H1 (cell line): Measurements from ENCODE around the gene NCAM1. TPM values are rescaled to one million over a fixed set of nuclear protein-coding genes. Genes with fewer than 3 reads are reported as not detected.

Experiments used
- CTCF ChIA-PET: fragments of 300-600 bp; sonication (Branson Sonifier 250); formaldehyde crosslinking; loops from one replicate; lab custom pipeline; 2021; ENCODE audit not compliant: partially characterized antibody; lab: Charles Lee
- POLR2A ChIA-PET: fragments of 300-600 bp; sonication (Branson Sonifier 250); formaldehyde crosslinking; loops from one replicate; lab custom pipeline; 2021; ENCODE audit warnings: inconsistent platforms; ENCODE audit not compliant: partially characterized antibody; lab: Charles Lee
- DNase-seq, 2 experiments: peaks; one replicate each; pipeline versions ENCODE4 v3.0.0 to v3.0.0-alpha.2; 2010 to 2022; ENCODE audit warnings: low spot score in 2 of 2, low read depth in 1 of 2, mixed read lengths in 1 of 2
- FAIRE-seq: peaks from 2 replicates; lab custom pipeline; 2011; peaks lifted over from hg19 to GRCh38; lab: Jason Lieb, UNC
- H2AFZ ChIP-seq: 2 replicates; pipeline ENCODE4 v1.8.1; 2012; ENCODE audit warnings: low read length, inconsistent platforms
- H2AK5ac ChIP-seq: 2 replicates; pipeline ENCODE4 v1.6.1; 2013; ENCODE audit warnings: low read depth, low read length
- H2BK120ac ChIP-seq: replicated peaks from 2 replicates; pipeline ENCODE3; 2013; ENCODE audit warnings: low read depth, low read length, inconsistent platforms
- H2BK12ac ChIP-seq: 2 replicates; pipeline ENCODE4 v1.6.1; 2013; ENCODE audit warnings: low read depth, low read length
- H2BK15ac ChIP-seq: 2 replicates; pipeline ENCODE4 v1.6.1; 2013; ENCODE audit warnings: low read length
- H2BK20ac ChIP-seq: 2 replicates; pipeline ENCODE4 v1.6.1; 2013; ENCODE audit warnings: low read length
- H2BK5ac ChIP-seq: 2 replicates; pipeline ENCODE4 v1.6.1; 2013; ENCODE audit warnings: low read depth, low read length
- H3K14ac ChIP-seq: 2 replicates; pipeline ENCODE4 v1.6.1; 2013; ENCODE audit warnings: inconsistent platforms; ENCODE audit not compliant: insufficient read length
- H3K18ac ChIP-seq: 2 replicates; pipeline ENCODE4 v1.6.1; 2013; ENCODE audit warnings: low read length; ENCODE audit errors: extremely low read depth
- H3K23ac ChIP-seq: 2 replicates; pipeline ENCODE4 v1.6.1; 2013; ENCODE audit warnings: inconsistent platforms; ENCODE audit not compliant: insufficient read length
- H3K23me2 ChIP-seq: 2 replicates; pipeline ENCODE4 v1.6.1; 2013; ENCODE audit warnings: low read depth, low read length
- H3K27ac ChIP-seq: 2 replicates; pipeline ENCODE4 v1.6.1; 2011; ENCODE audit warnings: low read depth, low read length, inconsistent platforms
- H3K27me3 ChIP-seq, 4 experiments: replicated peaks in 1 of 4; 1 replicate in 1 of 4; 2 replicates in 3 of 4; pipeline versions ENCODE4 v1.6.1 to v1.8.1; 2011 to 2013; ENCODE audit warnings: low read length in 3 of 4, mild to moderate bottlenecking in 3 of 4, inconsistent platforms in 2 of 4, mixed read lengths in 2 of 4, moderate library complexity in 1 of 4; ENCODE audit not compliant: control insufficient read depth in 3 of 4, insufficient read depth in 3 of 4; ENCODE audit errors: extremely low read depth in 1 of 4
- H3K36me3 ChIP-seq, 4 experiments: 2 replicates each; pipeline versions ENCODE4 v1.6.1 to v1.8.1; 2011 to 2013; ENCODE audit warnings: mild to moderate bottlenecking in 4 of 4, low read length in 3 of 4, moderate library complexity in 2 of 4, control low read depth in 1 of 4, inconsistent platforms in 1 of 4; ENCODE audit not compliant: insufficient read depth in 4 of 4, control insufficient read depth in 2 of 4
- H3K4ac ChIP-seq: replicated peaks from 2 replicates; pipeline ENCODE3; 2013; ENCODE audit warnings: low read length, low read depth, mixed read lengths, inconsistent platforms; ENCODE audit not compliant: insufficient read length
- H3K4me1 ChIP-seq, 4 experiments: replicated peaks in 1 of 4; 1 replicate in 1 of 4; 2 replicates in 3 of 4; pipeline versions ENCODE4 v1.6.1 to v1.8.1; 2011 to 2013; ENCODE audit warnings: low read length in 3 of 4, inconsistent platforms in 2 of 4, mixed read lengths in 1 of 4; ENCODE audit not compliant: insufficient read depth in 4 of 4, control insufficient read depth in 3 of 4
- H3K4me2 ChIP-seq, 2 experiments: 2 replicates each; pipeline versions ENCODE4 v1.6.1 to v1.8.1; 2011 to 2013; ENCODE audit warnings: low read depth in 2 of 2, low read length in 2 of 2, control low read depth in 1 of 2, inconsistent platforms in 1 of 2, mild to moderate bottlenecking in 1 of 2; ENCODE audit not compliant: insufficient read depth in 1 of 2
- H3K4me3 ChIP-seq, 4 experiments: fragments of 200-600, 300-600 bp in 1 of 4; sonication (generic), shearing (Covaris generic), sonication (Bioruptor Twin) in 1 of 4; 2 replicates each; pipeline versions ENCODE4 v1.5.1 to v1.8.1; 2011 to 2016; ENCODE audit warnings: low read length in 4 of 4, low read depth in 3 of 4, control low read depth in 2 of 4, inconsistent platforms in 2 of 4, mild to moderate bottlenecking in 2 of 4, mixed read lengths in 1 of 4, moderate library complexity in 1 of 4; ENCODE audit not compliant: insufficient read depth in 2 of 4; ENCODE audit errors: extremely low read depth in 1 of 4
- H3K56ac ChIP-seq: replicated peaks from 2 replicates; pipeline ENCODE3; 2013; ENCODE audit warnings: low read depth, mild to moderate bottlenecking, mixed read lengths, low read length, inconsistent platforms; ENCODE audit not compliant: insufficient read length
- H3K79me1 ChIP-seq: 2 replicates; pipeline ENCODE4 v1.6.1; 2013; ENCODE audit warnings: low read depth, low read length, control low read depth
- H3K79me2 ChIP-seq, 2 experiments: 2 replicates each; pipeline versions ENCODE4 v1.6.1 to v1.8.1; 2012 to 2013; ENCODE audit warnings: low read length in 2 of 2, mild to moderate bottlenecking in 2 of 2, inconsistent platforms in 1 of 2; ENCODE audit not compliant: insufficient read depth in 2 of 2, control insufficient read depth in 1 of 2
- H3K9ac ChIP-seq, 4 experiments: replicated peaks in 1 of 4; 1 replicate in 1 of 4; 2 replicates in 3 of 4; pipeline versions ENCODE4 v1.6.1 to v1.8.1; 2011 to 2013; ENCODE audit warnings: low read depth in 3 of 4, low read length in 3 of 4, control low read depth in 2 of 4, mild to moderate bottlenecking in 2 of 4, moderate library complexity in 2 of 4, inconsistent platforms in 1 of 4; ENCODE audit errors: extremely low read depth in 1 of 4
- H3K9me3 ChIP-seq, 2 experiments: 2 replicates each; pipeline versions ENCODE4 v1.6.1 to v1.8.1; 2012 to 2013; ENCODE audit warnings: mild to moderate bottlenecking in 2 of 2, moderate library complexity in 2 of 2, control low read depth in 1 of 2, inconsistent platforms in 1 of 2, low read depth in 1 of 2, low read length in 1 of 2, mixed read lengths in 1 of 2; ENCODE audit not compliant: insufficient read depth in 2 of 2
- H4K20me1 ChIP-seq, 2 experiments: replicated peaks in 1 of 2; 2 replicates each; pipeline versions ENCODE3 to v1.8.1; 2011 to 2013; ENCODE audit warnings: inconsistent platforms in 2 of 2, low read length in 2 of 2, mild to moderate bottlenecking in 1 of 2; ENCODE audit not compliant: insufficient read depth in 2 of 2, control insufficient read depth in 1 of 2
- H4K5ac ChIP-seq: 2 replicates; pipeline ENCODE4 v1.6.1; 2013; ENCODE audit warnings: low read length, low read depth, mixed read lengths, inconsistent platforms; ENCODE audit not compliant: insufficient read length
- H4K8ac ChIP-seq: 2 replicates; pipeline ENCODE4 v1.8.0; 2013; ENCODE audit warnings: mild to moderate bottlenecking, moderate library complexity, low read length, inconsistent platforms; ENCODE audit not compliant: insufficient read depth; ENCODE audit errors: extremely low read depth
- H4K91ac ChIP-seq: replicated peaks from 2 replicates; pipeline ENCODE3; 2013; ENCODE audit warnings: low read length, mixed read lengths, inconsistent platforms; ENCODE audit not compliant: insufficient read length
- KDM4A ChIP-seq: IDR thresholded peaks from one replicate; pipeline ENCODE4 v1.7.1; 2012; ENCODE audit warnings: low read depth, mild to moderate bottlenecking, moderate library complexity, low read length, inconsistent platforms; ENCODE audit not compliant: severe bottlenecking
- MAFK ChIP-seq: IDR thresholded peaks from 2 replicates; pipeline ENCODE4 v1.6.1; 2012; ENCODE audit warnings: low read depth, mild to moderate bottlenecking, improper control_type of control experiment, low read length
- NANOG ChIP-seq: IDR thresholded peaks from 2 replicates; pipeline ENCODE4 v1.6.1; 2011; ENCODE audit warnings: low read length, low read depth, mild to moderate bottlenecking, inconsistent platforms; ENCODE audit not compliant: insufficient read depth, poor library complexity, severe bottlenecking
- NRF1 ChIP-seq: IDR thresholded peaks from 2 replicates; pipeline ENCODE4 v1.6.1; 2011; ENCODE audit warnings: mild to moderate bottlenecking, low read depth, low read length, improper control_type of control experiment
- RNF2 ChIP-seq: fragments of 200-900, 300-1000 bp; sonication (generic); IDR thresholded peaks from 2 replicates; pipeline ENCODE4 v1.7.1; 2016; ENCODE audit warnings: borderline replicate concordance, low read depth, mild to moderate bottlenecking, antibody characterized with exemption, low read length; ENCODE audit not compliant: poor library complexity, severe bottlenecking; ENCODE audit errors: missing control alignments
- TCF12 ChIP-seq: IDR thresholded peaks from 2 replicates; pipeline ENCODE4 v1.6.1; 2011; ENCODE audit warnings: low read depth, mild to moderate bottlenecking, low read length
- WGBS, 2 experiments: shearing (Covaris generic) in 1 of 2; methylation state at CpG; one replicate each; pipeline versions ENCODE4 v1.1.6 to v1.1.7; 2013 to 2015; ENCODE audit warnings: low lambda C conversion rate in 2 of 2, mixed read lengths in 2 of 2, inconsistent platforms in 1 of 2, low coverage in 1 of 2, missing lambda C conversion rate in 1 of 2; ENCODE audit not compliant: insufficient replicate concordance in 2 of 2, insufficient coverage in 1 of 2, insufficient read length in 1 of 2; ENCODE audit errors: extremely low coverage in 1 of 2, missing lambda C conversion rate in 1 of 2; 5-methylcytosine and 5-hydroxymethylcytosine counted together
- polyA plus RNA-seq, 7 experiments: library from polyadenylated mRNA; depleted of rRNA in 3 of 7; stranded (reverse) in 5 of 7; unstranded in 2 of 7; fragments of >200 nt in 5 of 7; fragments of 200-250 nt in 2 of 7; gene quantifications; 1 replicate in 5 of 7; 2 replicates in 1 of 7; 4 replicates in 1 of 7; pipeline versions ENCODE4 v1.2.1 to v1.2.3, GENCODE V29; 2011 to 2013; ENCODE audit warnings: missing spikeins in 2 of 7, mixed read lengths in 2 of 7
- total RNA-seq: library from RNA; stranded (reverse); fragmentation: NEBNext Ultra II Directional; extraction: Animal tissue kit (Norgen Biotek cat#: 25700); gene quantifications from 2 replicates; pipeline ENCODE4 v1.2.1, GENCODE V29; 2021
- TF ChIP-seq, protein P1 (sequence below): IDR thresholded peaks from 2 replicates; pipeline ENCODE4 v1.6.1; 2012; ENCODE audit warnings: inconsistent platforms
- TF ChIP-seq, protein P2 (sequence below): IDR thresholded peaks from 2 replicates; pipeline ENCODE4 v1.6.1; 2011; ENCODE audit warnings: low read length, improper control_type of control experiment

Gene NCAM1
- total and polyA plus RNA-seq, 2 of the 8 experiments (the other 6 are each of a cell fraction or from before 2014, with no cell fraction given): 3.1 to 4.3 TPM

DNA sequence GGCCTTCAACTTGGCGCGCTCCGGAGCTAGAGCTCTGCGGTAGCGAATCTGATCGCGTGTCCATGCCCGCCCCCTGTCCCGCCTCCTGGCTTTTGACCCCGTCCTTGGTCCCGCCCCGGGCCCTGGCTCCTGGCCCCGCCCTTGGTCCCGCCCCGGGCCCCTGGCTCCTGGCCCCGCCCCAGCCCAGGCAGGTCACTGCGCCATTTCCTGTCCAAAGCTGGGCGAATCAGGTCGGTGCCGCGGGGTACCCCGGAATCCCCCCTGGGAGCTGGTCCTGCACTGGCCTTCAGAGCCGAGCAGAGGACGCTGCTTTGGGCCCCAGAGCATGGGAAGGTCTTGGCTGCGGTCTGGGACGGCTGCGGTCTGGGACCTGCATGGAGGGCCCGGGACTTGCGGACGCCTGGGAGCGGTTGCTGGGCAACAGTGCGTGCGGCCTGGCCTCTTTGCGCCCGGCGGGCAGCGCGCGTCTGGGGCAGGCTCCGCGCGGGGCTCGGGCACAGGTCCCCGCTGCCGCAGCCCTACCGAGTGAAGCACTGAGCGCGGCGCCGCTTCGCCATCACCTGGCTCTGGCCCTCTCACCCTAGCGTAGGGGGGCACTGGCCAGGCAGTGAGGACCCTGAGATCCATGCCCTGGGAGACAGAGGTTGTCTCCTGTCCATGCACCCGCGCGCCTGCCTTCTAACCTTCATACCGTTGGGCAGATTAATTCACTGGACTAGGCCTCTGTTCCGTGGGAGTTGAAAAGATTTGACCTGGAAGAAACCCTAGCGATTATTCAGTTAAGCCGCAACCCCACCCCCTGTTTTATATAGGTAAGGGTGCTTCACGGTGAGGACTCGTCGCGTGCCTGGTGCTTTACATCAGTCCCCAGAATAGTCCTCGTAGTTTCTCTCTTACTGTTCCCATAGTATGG is 353.4 kb downstream of the NCAM1 start, which contains the start of gene TTC12:
TSS of gene TTC12 (plus strand) at position 195 of the 913 bp plus-strand sequence. CDS start 1,675 bp downstream, outside the sequence.
- peak within 1 kb of the TSS; percentile 71; the same call in 1 of the 2 replicates for H3K18ac ChIP-seq
- H3K4me2 ChIP-seq: peak within 1 kb of the TSS; percentile 92 to 93
- peak within 1 kb of the TSS; percentile 86 for H2AFZ ChIP-seq
- no peaks in the 10 kb centered on the region for H3K79me2 ChIP-seq
- no peak within 1 kb of the TSS for H2BK20ac ChIP-seq
- no peaks in the 10 kb centered on the region for H3K36me3 ChIP-seq
- H3K23me2 ChIP-seq: peaks cover 6% of the 10 kb centered on the region
- H4K8ac ChIP-seq: peak within 1 kb of the TSS; percentile 79
- no peaks in the 10 kb centered on the region for H3K9me3 ChIP-seq
- H4K91ac ChIP-seq: no peak within 1 kb of the TSS
- H3K4ac ChIP-seq: peak within 1 kb of the TSS; percentile 34
- no peak within 1 kb of the TSS for H2BK120ac ChIP-seq
- H3K4me1 ChIP-seq: peaks cover 0 to 13% (median 6%) of the 10 kb centered on the region in 4 experiments; a peak in 6 of 7 replicates
- POLR2A ChIA-PET: interaction anchor here (1.0 to 1.2 kb wide), 2 partner anchors 15 to 17 kb away, joined by 3 read pairs; no protein-coding TSS in a partner anchor
- H3K4me3 ChIP-seq: peak within 1 kb of the TSS; percentile 70 to 79 (median 72)
- no peak within 1 kb of the TSS for H2BK15ac ChIP-seq
- no peak within 1 kb of the TSS for H2BK12ac ChIP-seq
- H3K9ac ChIP-seq: peak within 1 kb of the TSS; percentile 49 to 74 (median 66)
- no peaks in the 10 kb centered on the region for H3K79me1 ChIP-seq
- no peak for FAIRE-seq
- CTCF ChIA-PET: interaction anchor here (0.6 to 1.3 kb wide), 10 partner anchors 8 to 217 kb away, joined by 3 to 5 read pairs (median 4); no protein-coding TSS in a partner anchor
- H4K5ac ChIP-seq: peak within 1 kb of the TSS; percentile 82
- peaks cover 0 to 8% (median 3%) of the 10 kb centered on the region in 4 experiments; a peak in 1 of 7 replicates for H3K27me3 ChIP-seq
- no peak within 1 kb of the TSS for H2AK5ac ChIP-seq
- no peak within 1 kb of the TSS; the same call in 1 of the 2 replicates for H2BK5ac ChIP-seq
- H3K56ac ChIP-seq: no peak within 1 kb of the TSS
- 10% methylated on average over 39 of the region's 64 CpGs; no CpG with 5 or more reads in 1 of the 2 experiments for WGBS, 2 experiments
- DNase-seq: peak; percentile 73 to 97
- H4K20me1 ChIP-seq: no peaks in the 10 kb centered on the region
- peak within 1 kb of the TSS; percentile 76 for H3K27ac ChIP-seq
- H3K23ac ChIP-seq: no peak within 1 kb of the TSS
- H3K14ac ChIP-seq: no peak within 1 kb of the TSS
- no peak for TF ChIP-seq RNF2
- TF ChIP-seq, protein P1, sequence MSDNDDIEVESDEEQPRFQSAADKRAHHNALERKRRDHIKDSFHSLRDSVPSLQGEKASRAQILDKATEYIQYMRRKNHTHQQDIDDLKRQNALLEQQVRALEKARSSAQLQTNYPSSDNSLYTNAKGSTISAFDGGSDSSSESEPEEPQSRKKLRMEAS: peak; percentile 72
- TF ChIP-seq TCF12: no peak
- no peak for TF ChIP-seq NRF1
- TF ChIP-seq, protein P2, sequence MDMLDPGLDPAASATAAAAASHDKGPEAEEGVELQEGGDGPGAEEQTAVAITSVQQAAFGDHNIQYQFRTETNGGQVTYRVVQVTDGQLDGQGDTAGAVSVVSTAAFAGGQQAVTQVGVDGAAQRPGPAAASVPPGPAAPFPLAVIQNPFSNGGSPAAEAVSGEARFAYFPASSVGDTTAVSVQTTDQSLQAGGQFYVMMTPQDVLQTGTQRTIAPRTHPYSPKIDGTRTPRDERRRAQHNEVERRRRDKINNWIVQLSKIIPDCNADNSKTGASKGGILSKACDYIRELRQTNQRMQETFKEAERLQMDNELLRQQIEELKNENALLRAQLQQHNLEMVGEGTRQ: no peak
- no peak for TF ChIP-seq MAFK
- peak; percentile 77 for TF ChIP-seq KDM4A
- no peak for TF ChIP-seq NANOG
